ENCODE results near the gene CCDC17. TPM values are rescaled to one million over a fixed set of nuclear protein-coding genes. Genes with fewer than 3 reads are reported as not detected.

Gene CCDC17
- total and polyA plus RNA-seq, 2 donors (not counting 3 experiments of a cell fraction or from before 2014, with no cell fraction given): 1.3 to 3.5 TPM

DNA sequence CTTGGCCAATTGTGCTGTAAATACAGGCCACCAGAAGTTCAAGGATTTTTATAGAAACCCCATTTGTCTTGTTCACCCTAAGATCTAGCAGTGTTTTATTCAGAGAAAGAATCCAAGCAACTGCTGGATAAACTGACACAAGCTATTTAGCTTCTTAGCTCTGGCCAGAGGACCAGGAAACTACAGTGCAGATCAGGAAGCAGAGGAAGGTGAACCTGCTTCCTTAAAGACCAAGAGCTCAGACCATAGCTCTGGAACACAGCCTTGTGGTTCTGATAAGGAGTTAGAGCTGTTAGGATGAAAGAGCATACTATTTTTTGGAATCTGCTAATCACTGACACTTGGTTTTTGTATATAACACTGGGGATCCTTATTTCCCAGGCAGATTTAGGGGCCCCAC, 5.2 kb upstream of the CCDC17 start:
- H3K27ac ChIP-seq (ENCODE audit: insufficient read depth, low read depth, low read length): no peak overlapping the region
- dilution Hi-C loops (cut with MboI; ENCODE audit: extremely low pct_ligation_motif_present, low sequenced_read_pairs) (no loop called here), intact Hi-C loops (cut with micrococcal nuclease) (no loop called here)
- H3K36me3 ChIP-seq (ENCODE audit: control insufficient read depth in 2 of 2, extremely low read depth in 1 of 2, insufficient read depth in 2 of 2, low read length in 2 of 2): peaks cover 29 to 31% of the 10 kb centered on the region in 2 experiments
- H3K4me1 ChIP-seq (ENCODE audit: control insufficient read depth, extremely low read depth, insufficient read depth, low read length): peaks cover 11% of the 10 kb centered on the region
- H3K9ac ChIP-seq (replicated peaks; ENCODE audit: extremely low read depth, insufficient read depth, low read length): no peak overlapping the region
- BruUV-seq (replicated peaks): no TSS peak
- peak overlapping the region; percentile 24 for H3K4me2 ChIP-seq (ENCODE audit: insufficient read depth, low read length)
- peak; percentile 62 for FAIRE-seq
- no peaks in the 10 kb centered on the region for H3K27me3 ChIP-seq (ENCODE audit: control insufficient read depth in 2 of 2, insufficient read depth in 2 of 2, low read length in 2 of 2)
- no peaks in the 10 kb centered on the region for H3K9me1 ChIP-seq (replicated peaks; ENCODE audit: control insufficient read depth, extremely low read depth, insufficient read depth, low read length)
- ChIA-PET CTCF (interaction anchor here (0.6 to 2.5 kb wide), 12 partner anchors 9 to 595 kb away, joined by 3 to 18 read pairs (median 4); partner anchors contain the start of gene NASP), POLR2A (interaction anchor here (0.6 to 1.3 kb wide), 4 partner anchors 11 to 108 kb away, joined by 3 to 7 read pairs (median 5); partner anchors contain the start of genes NASP and PRDX1)
- H3K4me3 ChIP-seq (replicated peaks in 1 of 3; ENCODE audit: insufficient read depth in 1 of 3, low read depth in 1 of 3, low read length in 3 of 3): no peak overlapping the region
- H4K20me1 ChIP-seq (replicated peaks; ENCODE audit: control insufficient read depth, extremely low read depth, insufficient read depth, low read length): no peaks in the 10 kb centered on the region
- no peak overlapping the region for H2AFZ ChIP-seq (ENCODE audit: low read depth, low read length)
- TF ChIP-seq, protein P1, sequence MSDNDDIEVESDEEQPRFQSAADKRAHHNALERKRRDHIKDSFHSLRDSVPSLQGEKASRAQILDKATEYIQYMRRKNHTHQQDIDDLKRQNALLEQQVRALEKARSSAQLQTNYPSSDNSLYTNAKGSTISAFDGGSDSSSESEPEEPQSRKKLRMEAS (IDR thresholded peaks at IDR 0.05; ENCODE audit: insufficient read depth, insufficient read length): no peak
- TF ChIP-seq EZH2 (IDR thresholded peaks at IDR 0.05; ENCODE audit: borderline replicate concordance, low read depth, low read length, severe bottlenecking): no peak
- TF ChIP-seq GATA2 (IDR thresholded peaks at IDR 0.05; ENCODE audit: insufficient read depth, insufficient read length, low read depth, low read length): no peak
- TF ChIP-seq, protein P2, sequence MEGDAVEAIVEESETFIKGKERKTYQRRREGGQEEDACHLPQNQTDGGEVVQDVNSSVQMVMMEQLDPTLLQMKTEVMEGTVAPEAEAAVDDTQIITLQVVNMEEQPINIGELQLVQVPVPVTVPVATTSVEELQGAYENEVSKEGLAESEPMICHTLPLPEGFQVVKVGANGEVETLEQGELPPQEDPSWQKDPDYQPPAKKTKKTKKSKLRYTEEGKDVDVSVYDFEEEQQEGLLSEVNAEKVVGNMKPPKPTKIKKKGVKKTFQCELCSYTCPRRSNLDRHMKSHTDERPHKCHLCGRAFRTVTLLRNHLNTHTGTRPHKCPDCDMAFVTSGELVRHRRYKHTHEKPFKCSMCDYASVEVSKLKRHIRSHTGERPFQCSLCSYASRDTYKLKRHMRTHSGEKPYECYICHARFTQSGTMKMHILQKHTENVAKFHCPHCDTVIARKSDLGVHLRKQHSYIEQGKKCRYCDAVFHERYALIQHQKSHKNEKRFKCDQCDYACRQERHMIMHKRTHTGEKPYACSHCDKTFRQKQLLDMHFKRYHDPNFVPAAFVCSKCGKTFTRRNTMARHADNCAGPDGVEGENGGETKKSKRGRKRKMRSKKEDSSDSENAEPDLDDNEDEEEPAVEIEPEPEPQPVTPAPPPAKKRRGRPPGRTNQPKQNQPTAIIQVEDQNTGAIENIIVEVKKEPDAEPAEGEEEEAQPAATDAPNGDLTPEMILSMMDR (IDR thresholded peaks at IDR 0.05; ENCODE audit: extremely low read depth in 1 of 2, insufficient read depth in 1 of 2, low read depth in 1 of 2, low read length in 2 of 2): no peak
- no peak for TF ChIP-seq MYC (IDR thresholded peaks at IDR 0.05; ENCODE audit: low read depth, low read length)
- no peak for TF ChIP-seq POLR2AphosphoS5 (IDR thresholded peaks at IDR 0.05; ENCODE audit: insufficient read depth, low read depth, low read length)
- TF ChIP-seq FOS (IDR thresholded peaks at IDR 0.05; ENCODE audit: borderline replicate concordance, insufficient read depth, low read length): no peak
- TF ChIP-seq POLR2A (IDR thresholded peaks at IDR 0.05; ENCODE audit: low read depth, low read length): no peak
- no peak for TF ChIP-seq JUN (IDR thresholded peaks at IDR 0.05; ENCODE audit: borderline replicate concordance, insufficient read depth, insufficient read length, low read depth)
- peak; percentile 82 for DNase-seq (ENCODE audit: low read depth, low spot score)
- no peaks in the 10 kb centered on the region for H3K9me3 ChIP-seq (replicated peaks; ENCODE audit: control insufficient read depth, insufficient read depth, low read length)
- H3K79me2 ChIP-seq (ENCODE audit: control insufficient read depth, insufficient read depth, low read length): no peaks in the 10 kb centered on the region
